Spleen (tissue), 11 donors: ENCODE measurements around the gene TOP3A. TPM values are rescaled to one million over a fixed set of nuclear protein-coding genes. Genes with fewer than 3 reads are reported as not detected.

Experiments
- DNase-seq: peaks from one replicate; pipeline ENCODE4 v3.0.0-alpha.2; 2020
- H3K27ac ChIP-seq, 8 donors: fragments of 200-600 bp; sonication (generic) in 7 of 8; 1 replicate in 4 of 8; 2 replicates in 4 of 8; pipeline versions ENCODE4 v1.5.0 to v1.8.0; 2016 to 2021; ENCODE audit warnings: inconsistent platforms in 4 of 8, mild to moderate bottlenecking in 4 of 8, moderate library complexity in 1 of 8
- H3K27me3 ChIP-seq, 7 donors: fragments of 200-600 bp; sonication (generic) in 6 of 7; replicated peaks in 1 of 7; 1 replicate in 4 of 7; 2 replicates in 3 of 7; pipeline versions ENCODE4 v1.5.0 to v1.8.0; 2016 to 2021; ENCODE audit warnings: inconsistent platforms in 3 of 7, mild to moderate bottlenecking in 1 of 7
- H3K36me3 ChIP-seq, 6 donors: fragments of 200-600 bp; sonication (generic) in 5 of 6; 1 replicate in 4 of 6; 2 replicates in 2 of 6; pipeline versions ENCODE4 v1.5.0 to v1.8.0; 2016 to 2021; ENCODE audit warnings: inconsistent platforms in 2 of 6
- H3K4me1 ChIP-seq, 6 donors: fragments of 200-600 bp; sonication (generic) in 5 of 6; 1 replicate in 3 of 6; 2 replicates in 3 of 6; pipeline versions ENCODE4 v1.5.0 to v1.8.0; 2016 to 2021; ENCODE audit warnings: inconsistent platforms in 3 of 6
- H3K4me3 ChIP-seq, 8 donors: fragments of 200-600 bp; sonication (generic) in 7 of 8; 1 replicate in 4 of 8; 2 replicates in 4 of 8; pipeline versions ENCODE4 v1.5.0 to v1.8.0; 2016 to 2021; ENCODE audit warnings: inconsistent platforms in 4 of 8, mild to moderate bottlenecking in 4 of 8, moderate library complexity in 2 of 8
- H3K9me3 ChIP-seq, 8 donors: fragments of 200-600 bp; sonication (generic) in 7 of 8; 1 replicate in 4 of 8; 2 replicates in 4 of 8; pipeline versions ENCODE4 v1.5.0 to v1.8.0; 2016 to 2021; ENCODE audit warnings: inconsistent platforms in 4 of 8
- POLR2A ChIP-seq, 3 donors: fragments of 450-650 bp; IDR thresholded peaks; one replicate each; pipeline ENCODE4 v1.5.1; 2017; ENCODE audit warnings: antibody characterized with exemption in 3 of 3, mild to moderate bottlenecking in 1 of 3
- POLR2AphosphoS5 ChIP-seq, 3 donors: sonication (generic); formaldehyde crosslinking; IDR thresholded peaks; one replicate each; pipeline ENCODE4 v1.5.1; 2017; ENCODE audit warnings: antibody characterized with exemption in 3 of 3
- WGBS, 5 donors: extraction: QIAGEN DNeasy Blood & Tissue Kit in 3 of 5; methylation state at CpG; one replicate each; pipeline versions ENCODE4 v1.1.5 to v1.1.7; 2013 to 2018; 5-methylcytosine and 5-hydroxymethylcytosine counted together
- intact Hi-C: fragments of 100-400 bp; cut with DNase I; formaldehyde crosslinking; loops from one replicate; pipeline ENCODE4 v1.15.0; 2023; ENCODE audit warnings: low total_unique reads
- polyA plus RNA-seq, 3 donors: library from polyadenylated mRNA; stranded (reverse); fragments of 200-250 nt; gene quantifications; one replicate each; pipeline ENCODE4 v1.2.1, GENCODE V29; 2013
- total RNA-seq, 7 donors: library from RNA; depleted of rRNA in 3 of 7; stranded (reverse); fragments of >200 nt in 3 of 7; fragmentation: NEBNext Ultra II Directional in 4 of 7; extraction: Animal tissue kit (Norgen Biotek cat#: 25700) in 4 of 7; gene quantifications; one replicate each; pipeline versions ENCODE4 v1.1.0 to v1.2.1, GENCODE V29; 2016 to 2021
- TF ChIP-seq, protein P1 (sequence below), 11 experiments: fragments of 200-600 bp in 7 of 11; fragments of 450-650 bp in 4 of 11; sonication (generic) in 4 of 11; IDR thresholded peaks in 8 of 11; conservative IDR thresholded peaks in 3 of 11; 1 replicate in 7 of 11; 2 replicates in 4 of 11; pipeline versions ENCODE4 v1.4.0 to v1.8.0; 2016 to 2021; ENCODE audit warnings: antibody characterized with exemption in 11 of 11, inconsistent platforms in 4 of 11, mild to moderate bottlenecking in 1 of 11
- donor health status: healthy with polysubstance abuse.
- donor health status: DM: no; HTN: no; CAD: no; lungs with moderate emphysema.
- donor health status: DM: no; HTN: no; CAD: no.
- donor health status: Bipolar disorder and iron deficiency.
- donor health status: healthy.
- donor health status: DM: no; HTN: no; CAD: no.
- donor health status: DM: yes; HTN: yes; CAD: no.

TOP3A gene
- total and polyA plus RNA-seq, 10 donors, result 9.8 to 60.1 (median 43.9) TPM

- TF ChIP-seq POLR2AphosphoS5 (IDR thresholded peaks at IDR 0.05), result peak in 1 of 3 donors; percentile 30
- TF ChIP-seq, protein P1, sequence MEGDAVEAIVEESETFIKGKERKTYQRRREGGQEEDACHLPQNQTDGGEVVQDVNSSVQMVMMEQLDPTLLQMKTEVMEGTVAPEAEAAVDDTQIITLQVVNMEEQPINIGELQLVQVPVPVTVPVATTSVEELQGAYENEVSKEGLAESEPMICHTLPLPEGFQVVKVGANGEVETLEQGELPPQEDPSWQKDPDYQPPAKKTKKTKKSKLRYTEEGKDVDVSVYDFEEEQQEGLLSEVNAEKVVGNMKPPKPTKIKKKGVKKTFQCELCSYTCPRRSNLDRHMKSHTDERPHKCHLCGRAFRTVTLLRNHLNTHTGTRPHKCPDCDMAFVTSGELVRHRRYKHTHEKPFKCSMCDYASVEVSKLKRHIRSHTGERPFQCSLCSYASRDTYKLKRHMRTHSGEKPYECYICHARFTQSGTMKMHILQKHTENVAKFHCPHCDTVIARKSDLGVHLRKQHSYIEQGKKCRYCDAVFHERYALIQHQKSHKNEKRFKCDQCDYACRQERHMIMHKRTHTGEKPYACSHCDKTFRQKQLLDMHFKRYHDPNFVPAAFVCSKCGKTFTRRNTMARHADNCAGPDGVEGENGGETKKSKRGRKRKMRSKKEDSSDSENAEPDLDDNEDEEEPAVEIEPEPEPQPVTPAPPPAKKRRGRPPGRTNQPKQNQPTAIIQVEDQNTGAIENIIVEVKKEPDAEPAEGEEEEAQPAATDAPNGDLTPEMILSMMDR (IDR thresholded peaks at IDR 0.05 in 8 of 11, conservative IDR thresholded peaks at IDR 0.05 in 3 of 11), result no peak
- H3K36me3 ChIP-seq, result peaks cover 0 to 27% (median 0%) of the 10 kb centered on the region in 6 donors
- H3K9me3 ChIP-seq, result no peaks in the 10 kb centered on the region
- H3K27me3 ChIP-seq, result no peaks in the 10 kb centered on the region
- 7 to 12% (median 10%) methylated on average over 10 to 14 of the region's 14 CpGs for WGBS, 5 donors
- peak overlapping the region; percentile 62 to 96 (median 80) for H3K4me3 ChIP-seq
- H3K4me1 ChIP-seq, result peaks cover 4 to 30% (median 22%) of the 10 kb centered on the region in 6 donors
- intact Hi-C loops, result no loop called here
- no peak for DNase-seq
- H3K27ac ChIP-seq, result peak overlapping the region in 7 of 8 donors; percentile 46 to 85 (median 81)
Measured at GRCh38 chr17:18362698-18363100, 47.9 kb upstream of the TOP3A start.

- peaks cover 4 to 35% (median 22%) of the 10 kb centered on the region in 6 donors for H3K4me1 ChIP-seq
- TF ChIP-seq POLR2A (IDR thresholded peaks at IDR 0.05), result no peak
- TF ChIP-seq POLR2AphosphoS5 (IDR thresholded peaks at IDR 0.05), result no peak
- TF ChIP-seq, protein P1 (IDR thresholded peaks at IDR 0.05 in 8 of 11, conservative IDR thresholded peaks at IDR 0.05 in 3 of 11), result no peak
- no peaks in the 10 kb centered on the region for H3K27me3 ChIP-seq
- intact Hi-C loops, result no loop called here
- no peak for DNase-seq
- 60 to 75% (median 72%) methylated on average over 15 of the region's 15 CpGs for WGBS, 5 donors
- H3K36me3 ChIP-seq, result peaks cover 0 to 27% (median 0%) of the 10 kb centered on the region in 6 donors
- no peaks in the 10 kb centered on the region for H3K9me3 ChIP-seq
- H3K4me3 ChIP-seq, result peak overlapping the region in 7 of 8 donors; percentile 62 to 96 (median 81)
- peak overlapping the region in 6 of 8 donors; percentile 29 to 85 (median 82) for H3K27ac ChIP-seq
Measured at GRCh38 chr17:18361837-18362697, 47.3 kb upstream of the TOP3A start.

GRCh38 chr17:18360518-18360917 lies 45.7 kb upstream of the TOP3A start:
- H3K4me3 ChIP-seq, result no peak overlapping the region
- intact Hi-C loops, result no loop called here
- peaks cover 0 to 34% (median under 1%) of the 10 kb centered on the region in 6 donors for H3K36me3 ChIP-seq
- no peak overlapping the region for H3K27ac ChIP-seq
- WGBS, 5 donors, result 88 to 93% (median 91%) methylated on average over 8 of the region's 8 CpGs
- H3K9me3 ChIP-seq, result no peaks in the 10 kb centered on the region
- no peak for DNase-seq
- peaks cover 4 to 50% (median 23%) of the 10 kb centered on the region in 6 donors for H3K4me1 ChIP-seq
- no peaks in the 10 kb centered on the region for H3K27me3 ChIP-seq
- no peak for TF ChIP-seq POLR2A (IDR thresholded peaks at IDR 0.05)
- TF ChIP-seq, protein P1 (IDR thresholded peaks at IDR 0.05 in 8 of 11, conservative IDR thresholded peaks at IDR 0.05 in 3 of 11), result no peak
- no peak for TF ChIP-seq POLR2AphosphoS5 (IDR thresholded peaks at IDR 0.05)

DNA sequence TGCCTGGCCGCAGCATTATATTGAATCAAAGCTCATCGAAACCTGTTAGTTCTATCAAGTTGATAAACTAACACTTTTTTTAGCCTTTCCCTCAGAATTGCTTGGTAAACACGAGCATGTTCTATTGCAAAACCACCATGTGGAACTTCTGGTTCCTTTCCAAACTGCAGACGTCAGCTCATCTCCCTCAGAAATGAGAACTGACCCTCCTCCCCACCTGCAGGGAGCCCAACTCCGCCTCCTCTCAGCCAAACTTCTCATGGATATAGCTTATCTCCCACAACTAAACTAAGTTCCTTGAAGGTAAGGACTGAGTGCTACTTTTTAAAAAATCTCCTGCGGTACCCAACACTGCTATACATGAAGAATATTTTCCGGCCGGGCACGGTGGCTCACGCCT lies 41.8 kb upstream of the TOP3A start:
- Histone ChIP-seq H3K4me3 (peak overlapping the region in 1 of 8 donors; percentile 11), H3K27ac (peak overlapping the region in 4 of 8 donors; percentile 38 to 73 (median 68)), H3K27me3 (no peaks in the 10 kb centered on the region), H3K4me1 (peaks cover 0 to 25% (median 2%) of the 10 kb centered on the region in 6 donors), H3K9me3 (no peaks in the 10 kb centered on the region), H3K36me3 (peaks cover 0 to 73% (median 24%) of the 10 kb centered on the region in 6 donors)
- 79 to 89% (median 88%) methylated on average over 10 of the region's 10 CpGs for WGBS, 5 donors
- intact Hi-C loops, result no loop called here
- TF ChIP-seq POLR2A (IDR thresholded peaks at IDR 0.05) (no peak), POLR2AphosphoS5 (IDR thresholded peaks at IDR 0.05) (peak in 1 of 3 donors; percentile 54)
- TF ChIP-seq, protein P1 (IDR thresholded peaks at IDR 0.05 in 8 of 11, conservative IDR thresholded peaks at IDR 0.05 in 3 of 11), result no peak
- DNase-seq, result no peak
